Naive thymus-derived CD8-positive, alpha-beta T cell (primary cell): ENCODE measurements around the gene SLC9A7. TPM values are rescaled to one million over a fixed set of nuclear protein-coding genes. Genes with fewer than 3 reads are reported as not detected.

Experiments used
- ATAC-seq, 2 donors: fragments of 150-1000 bp; cut with Tn5 transposase in 1 of 2; sonication (Bioruptor Pico), chemical (Tn5 transposase) in 1 of 2; 1 replicate in 1 of 2; 2 replicates in 1 of 2; pipeline ENCODE4 v1.10.0; 2021; ENCODE audit warnings: mild to moderate bottlenecking in 2 of 2, moderate library complexity in 2 of 2
- POLR2A ChIA-PET: fragments of 350-600 bp; sonication (Branson Sonifier 250); formaldehyde crosslinking; loops from one replicate; lab custom pipeline; 2021; ENCODE audit warnings: antibody characterized with exemption; lab: Charles Lee
- DNase-seq, 10 donors: peaks; one replicate each; pipeline versions ENCODE4 v3.0.0 to v3.0.0-alpha.2; 2020 to 2022
- H3K27ac Mint-ChIP-seq, 10 donors: one replicate each; pipeline ENCODE4 v1.8.0; 2020 to 2022; ENCODE audit warnings: mild to moderate bottlenecking in 10 of 10, mixed read lengths in 10 of 10, moderate library complexity in 4 of 10, inconsistent platforms in 1 of 10
- H3K27me3 Mint-ChIP-seq, 5 donors: one replicate each; pipeline ENCODE4 v1.8.0; 2021 to 2022; ENCODE audit warnings: mixed read lengths in 5 of 5
- H3K36me3 Mint-ChIP-seq, 3 donors: one replicate each; pipeline ENCODE4 v1.8.0; 2020 to 2022; ENCODE audit warnings: mixed read lengths in 3 of 3, mild to moderate bottlenecking in 2 of 3, inconsistent platforms in 1 of 3
- H3K4me1 Mint-ChIP-seq, 4 donors: one replicate each; pipeline ENCODE4 v1.8.0; 2021 to 2022; ENCODE audit warnings: mixed read lengths in 4 of 4
- H3K4me3 Mint-ChIP-seq, 10 donors: one replicate each; pipeline ENCODE4 v1.8.0; 2020 to 2022; ENCODE audit warnings: mild to moderate bottlenecking in 10 of 10, mixed read lengths in 10 of 10, moderate library complexity in 6 of 10, inconsistent platforms in 1 of 10
- H3K9me3 Mint-ChIP-seq, 9 donors: one replicate each; pipeline ENCODE4 v1.8.0; 2020 to 2022; ENCODE audit warnings: mixed read lengths in 9 of 9, mild to moderate bottlenecking in 3 of 9, inconsistent platforms in 1 of 9, moderate library complexity in 1 of 9
- polyA plus RNA-seq, 3 donors: library from polyadenylated mRNA; unstranded; fragments of 300-500 nt; fragmentation: Illumina TruSeq; gene quantifications; one replicate each; pipeline ENCODE4 v1.2.3, GENCODE V29; 2021
- total RNA-seq, 8 experiments: library from RNA in 2 of 8; stranded (reverse) in 2 of 8; gene quantifications; one replicate each; pipeline ENCODE4 v1.2.3 and lab custom pipeline; 2021 to 2026

SLC9A7 gene
- total and polyA plus RNA-seq, 5 experiments from 2014 or later, result 0.33 to 3.6 (median 1.3) TPM

- POLR2A ChIA-PET, result no interaction called here
- Mint-ChIP-seq H3K27me3 (no peaks in the 10 kb centered on the region), H3K27ac (no peak overlapping the region), H3K4me1 (peaks cover 0 to 6% (median 0%) of the 10 kb centered on the region in 4 donors), H3K36me3 (peaks cover 0 to 2% (median 0%) of the 10 kb centered on the region in 3 donors), H3K4me3 (no peak overlapping the region), H3K9me3 (no peaks in the 10 kb centered on the region)
- no peak for DNase-seq
- ATAC-seq, result no peak
Observed at GRCh38 chrX:46687619-46688018, 71.3 kb downstream of the SLC9A7 start.

GRCh38 chrX:46686003-46686645 lies 72.8 kb downstream of the SLC9A7 start:
- no peaks in the 10 kb centered on the region for H3K9me3 Mint-ChIP-seq
- no peaks in the 10 kb centered on the region for H3K27me3 Mint-ChIP-seq
- peaks cover 0 to 6% (median 0%) of the 10 kb centered on the region in 4 donors for H3K4me1 Mint-ChIP-seq
- H3K27ac Mint-ChIP-seq, result no peak overlapping the region
- no peak overlapping the region for H3K4me3 Mint-ChIP-seq
- DNase-seq (peak in 7 of 10 donors; percentile 4 to 37 (median 18)), ATAC-seq (peak; percentile 38 to 57)
- peaks cover 0 to 2% (median 0%) of the 10 kb centered on the region in 3 donors for H3K36me3 Mint-ChIP-seq
- POLR2A ChIA-PET, result no interaction called here

GRCh38 chrX:46683048-46683447 lies 75.9 kb downstream of the SLC9A7 start:
- Mint-ChIP-seq H3K27me3 (no peaks in the 10 kb centered on the region), H3K4me3 (no peak overlapping the region), H3K4me1 (peaks cover 0 to 6% (median 0%) of the 10 kb centered on the region in 4 donors), H3K36me3 (peaks cover 0 to 3% (median 3%) of the 10 kb centered on the region in 3 donors), H3K9me3 (no peaks in the 10 kb centered on the region), H3K27ac (no peak overlapping the region)
- ATAC-seq (no peak), DNase-seq (no peak)
- POLR2A ChIA-PET, result no interaction called here

GRCh38 chrX:46681849-46682248 lies 77.1 kb downstream of the SLC9A7 start:
- Mint-ChIP-seq H3K4me3 (no peak overlapping the region), H3K9me3 (no peaks in the 10 kb centered on the region), H3K4me1 (peaks cover 0 to 6% (median 0%) of the 10 kb centered on the region in 4 donors), H3K27ac (no peak overlapping the region), H3K36me3 (peaks cover 0 to 6% (median 3%) of the 10 kb centered on the region in 3 donors), H3K27me3 (no peaks in the 10 kb centered on the region)
- DNase-seq, result no peak
- no peak for ATAC-seq
- POLR2A ChIA-PET, result no interaction called here

GRCh38 chrX:46678232-46678631 lies 80.7 kb downstream of the SLC9A7 start:
- Mint-ChIP-seq H3K9me3 (no peaks in the 10 kb centered on the region), H3K36me3 (peaks cover 0 to 4% (median 3%) of the 10 kb centered on the region in 3 donors), H3K4me3 (no peak overlapping the region), H3K27ac (no peak overlapping the region), H3K4me1 (peaks cover 0 to 5% (median 0%) of the 10 kb centered on the region in 4 donors), H3K27me3 (no peaks in the 10 kb centered on the region)
- no peak for ATAC-seq
- POLR2A ChIA-PET, result no interaction called here
- DNase-seq, result no peak

- no peak overlapping the region for H3K27ac Mint-ChIP-seq
- ATAC-seq (no peak), DNase-seq (no peak)
- H3K4me1 Mint-ChIP-seq, result peaks cover 0 to 3% (median 0%) of the 10 kb centered on the region in 4 donors
- peaks cover 0 to 8% (median 3%) of the 10 kb centered on the region in 3 donors for H3K36me3 Mint-ChIP-seq
- H3K4me3 Mint-ChIP-seq, result no peak overlapping the region
- no peaks in the 10 kb centered on the region for H3K9me3 Mint-ChIP-seq
- POLR2A ChIA-PET, result no interaction called here
- no peaks in the 10 kb centered on the region for H3K27me3 Mint-ChIP-seq
Observed at GRCh38 chrX:46676399-46677356, 82.2 kb downstream of the SLC9A7 start.

- no peak overlapping the region for H3K27ac Mint-ChIP-seq
- DNase-seq (no peak), ATAC-seq (no peak)
- H3K4me3 Mint-ChIP-seq, result no peak overlapping the region
- H3K36me3 Mint-ChIP-seq, result peaks cover 0 to 6% (median 0%) of the 10 kb centered on the region in 3 donors
- peaks cover 0 to 3% (median 0%) of the 10 kb centered on the region in 4 donors for H3K4me1 Mint-ChIP-seq
- POLR2A ChIA-PET, result no interaction called here
- no peaks in the 10 kb centered on the region for H3K27me3 Mint-ChIP-seq
- H3K9me3 Mint-ChIP-seq, result no peaks in the 10 kb centered on the region
Observed at GRCh38 chrX:46673620-46674359, 85.1 kb downstream of the SLC9A7 start.

GRCh38 chrX:46670316-46670715 lies 88.6 kb downstream of the SLC9A7 start:
- POLR2A ChIA-PET, result no interaction called here
- no peak for DNase-seq
- no peak overlapping the region for H3K4me3 Mint-ChIP-seq
- no peaks in the 10 kb centered on the region for H3K27me3 Mint-ChIP-seq
- peaks cover 0 to 3% (median 0%) of the 10 kb centered on the region in 4 donors for H3K4me1 Mint-ChIP-seq
- peaks cover 0 to 4% (median 4%) of the 10 kb centered on the region in 3 donors for H3K36me3 Mint-ChIP-seq
- no peaks in the 10 kb centered on the region for H3K9me3 Mint-ChIP-seq
- H3K27ac Mint-ChIP-seq, result no peak overlapping the region
- ATAC-seq, result no peak

GRCh38 chrX:46666831-46667230 lies 92.1 kb downstream of the SLC9A7 start:
- Mint-ChIP-seq H3K9me3 (no peaks in the 10 kb centered on the region), H3K27me3 (no peaks in the 10 kb centered on the region), H3K4me3 (no peak overlapping the region), H3K36me3 (peaks cover 0 to 4% (median 0%) of the 10 kb centered on the region in 3 donors), H3K4me1 (peaks cover 0 to 3% (median under 1%) of the 10 kb centered on the region in 4 donors), H3K27ac (no peak overlapping the region)
- ATAC-seq (no peak), DNase-seq (no peak)
- POLR2A ChIA-PET, result no interaction called here

GRCh38 chrX:46665232-46666152 lies 93.4 kb downstream of the SLC9A7 start:
- Mint-ChIP-seq H3K9me3 (no peaks in the 10 kb centered on the region), H3K27ac (no peak overlapping the region), H3K36me3 (peaks cover 0 to 4% (median 0%) of the 10 kb centered on the region in 3 donors), H3K4me3 (no peak overlapping the region), H3K27me3 (no peaks in the 10 kb centered on the region), H3K4me1 (peaks cover 0 to 3% (median under 1%) of the 10 kb centered on the region in 4 donors)
- POLR2A ChIA-PET, result no interaction called here
- no peak for DNase-seq
- no peak for ATAC-seq

GRCh38 chrX:46662188-46662958 lies 96.5 kb downstream of the SLC9A7 start:
- H3K27ac Mint-ChIP-seq, result no peak overlapping the region
- peaks cover 0 to 3% (median under 1%) of the 10 kb centered on the region in 4 donors for H3K4me1 Mint-ChIP-seq
- peak overlapping the region in 1 of 10 donors; percentile 22 for H3K4me3 Mint-ChIP-seq
- POLR2A ChIA-PET, result no interaction called here
- ATAC-seq (no peak), DNase-seq (no peak)
- H3K36me3 Mint-ChIP-seq, result no peaks in the 10 kb centered on the region
- no peaks in the 10 kb centered on the region for H3K27me3 Mint-ChIP-seq
- no peaks in the 10 kb centered on the region for H3K9me3 Mint-ChIP-seq
